Activated CD8-positive, alpha-beta memory T cell treated with anti-CD3 and anti-CD28 coated beads, Interleukin-2, amount 50 U/mL, for 48 hours (primary cell): ENCODE results near the gene CALML4.
"Not testable (repeated sequence)": the region's sequence is repeated elsewhere in the genome, so short reads cannot be mapped to it uniquely, and the experiment has no call there.

Experiments
- DNase-seq: peaks from one replicate; pipeline ENCODE4 v3.0.0-alpha.2; 2020

CALML4 gene

GRCh38 chr15:68224546-68225250 lies 19.6 kb upstream of the CALML4 start:
- no peak for DNase-seq

GRCh38 chr15:68224108-68224507 lies 19.0 kb upstream of the CALML4 start:
- no peak for DNase-seq

- no peak for DNase-seq
Observed at GRCh38 chr15:68223171-68223570, 18.0 kb upstream of the CALML4 start.

- DNase-seq, result not testable (repeated sequence)
Observed at GRCh38 chr15:68222432-68222743, 17.3 kb upstream of the CALML4 start.

DNA sequence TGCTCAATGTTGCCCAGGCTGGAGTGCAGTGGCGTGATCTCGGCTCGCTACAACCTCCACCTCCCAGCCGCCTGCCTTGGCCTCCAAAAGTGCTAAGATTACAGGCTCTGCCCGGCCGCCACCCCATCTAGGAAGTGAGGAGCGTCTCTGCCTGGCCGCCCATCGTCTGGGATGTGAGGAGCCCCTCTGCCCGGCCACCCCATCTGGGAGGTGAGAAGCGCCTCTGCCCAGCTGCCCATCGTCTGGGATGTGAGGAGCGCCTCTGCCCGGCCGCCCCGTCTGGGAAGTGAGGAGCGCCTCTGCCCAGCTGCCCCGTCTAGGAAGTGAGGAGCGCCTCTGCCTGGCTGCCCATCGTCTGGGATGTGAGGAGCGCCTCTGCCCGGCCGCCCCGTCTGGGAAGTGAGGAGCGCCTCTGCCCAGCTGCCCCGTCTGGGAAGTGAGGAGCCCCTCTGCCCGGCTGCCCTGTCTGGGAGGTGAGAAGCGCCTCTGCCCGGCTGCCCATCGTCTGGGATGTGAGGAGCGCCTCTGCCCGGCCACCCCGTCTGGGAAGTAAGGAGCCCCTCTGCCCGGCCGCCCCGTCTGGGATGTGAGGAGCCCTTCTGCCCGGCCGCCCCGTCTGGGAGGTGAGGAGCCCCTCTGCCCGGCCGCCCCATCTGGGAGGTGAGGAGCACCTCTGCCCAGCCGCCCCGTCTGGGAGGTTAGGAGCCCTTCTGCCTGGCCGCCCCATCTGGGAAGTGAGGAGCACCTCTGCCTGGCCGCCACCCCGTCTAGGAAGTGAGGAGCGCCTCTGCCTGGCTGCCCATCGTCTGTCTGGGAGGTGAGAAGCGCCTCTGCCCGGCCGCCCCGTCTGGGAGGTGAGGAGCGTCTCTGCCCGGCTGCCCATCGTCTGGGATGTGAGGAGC lies 16.6 kb upstream of the CALML4 start:
- DNase-seq, result not testable (repeated sequence)

DNA sequence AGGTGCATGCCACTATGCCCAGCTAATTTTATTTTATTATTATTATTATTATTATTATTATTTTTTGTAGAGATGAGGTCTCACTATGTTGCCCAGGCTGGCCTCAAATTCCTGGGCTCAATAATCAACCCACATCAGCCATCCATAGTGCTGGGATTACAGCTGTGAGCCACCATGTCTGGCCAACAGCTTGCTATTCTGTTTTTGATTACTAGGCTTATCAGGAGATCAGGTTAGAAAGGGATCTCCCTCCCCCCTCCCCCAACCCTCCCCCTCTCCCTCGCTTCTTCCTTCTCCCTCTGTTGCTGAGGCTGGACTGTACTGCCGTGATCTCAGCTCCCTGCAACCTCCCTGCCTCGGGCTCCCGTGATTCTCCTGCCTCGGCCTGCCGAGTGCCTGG lies 15.8 kb upstream of the CALML4 start:
- DNase-seq, result no peak

GRCh38 chr15:68220489-68220888 lies 15.4 kb upstream of the CALML4 start:
- DNase-seq, result no peak

- DNase-seq, result peak; percentile 33
Observed at GRCh38 chr15:68218847-68219798, 14.0 kb upstream of the CALML4 start.

GRCh38 chr15:68218331-68218730 lies 13.2 kb upstream of the CALML4 start:
- peak; percentile 26 for DNase-seq

- DNase-seq, result no peak
Observed at GRCh38 chr15:68217341-68217740, 12.2 kb upstream of the CALML4 start.

GRCh38 chr15:68214838-68215254 lies 9.7 kb upstream of the CALML4 start:
- DNase-seq, result no peak

DNA sequence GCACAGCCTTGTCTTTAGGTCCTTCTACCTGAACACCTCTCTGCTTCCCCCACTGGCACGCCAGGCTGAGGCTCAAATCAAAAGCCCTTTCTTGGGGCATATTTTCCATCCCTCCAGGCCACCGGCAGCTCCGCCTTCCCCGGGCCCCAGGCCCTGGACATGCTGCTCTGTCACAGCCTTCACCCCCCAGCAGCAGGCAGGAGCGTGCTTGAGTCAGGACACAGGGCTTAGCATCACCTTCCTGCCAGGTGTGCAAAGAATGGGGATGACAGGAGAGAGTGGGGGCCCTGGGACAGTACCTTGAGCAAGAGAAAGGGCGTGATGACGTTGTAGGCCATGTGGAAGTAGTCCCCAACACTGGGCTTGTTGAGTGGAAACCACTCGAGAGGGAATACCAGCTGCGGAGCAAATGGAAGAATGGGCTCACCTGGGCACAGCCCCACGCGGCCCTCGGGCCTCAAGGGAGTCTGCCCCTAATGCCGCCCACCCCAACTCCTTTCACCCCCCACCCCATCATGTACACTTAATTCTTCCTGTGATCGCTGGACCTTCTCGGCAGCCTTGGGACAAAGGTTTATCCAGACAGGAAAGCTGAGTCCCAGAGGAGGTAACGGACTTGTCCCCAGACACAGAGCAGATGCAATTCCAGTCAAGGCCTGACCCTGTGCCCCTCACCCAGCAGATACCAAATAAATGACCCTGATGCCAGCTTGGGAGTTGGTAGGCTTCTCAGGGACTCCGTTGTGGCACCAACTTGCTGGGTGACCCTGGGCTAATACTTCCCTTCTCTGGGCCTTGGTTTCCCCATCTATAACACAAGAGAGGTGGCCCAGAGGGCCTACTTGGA lies 9.1 kb upstream of the CALML4 start:
- peak; percentile 42 for DNase-seq

DNA sequence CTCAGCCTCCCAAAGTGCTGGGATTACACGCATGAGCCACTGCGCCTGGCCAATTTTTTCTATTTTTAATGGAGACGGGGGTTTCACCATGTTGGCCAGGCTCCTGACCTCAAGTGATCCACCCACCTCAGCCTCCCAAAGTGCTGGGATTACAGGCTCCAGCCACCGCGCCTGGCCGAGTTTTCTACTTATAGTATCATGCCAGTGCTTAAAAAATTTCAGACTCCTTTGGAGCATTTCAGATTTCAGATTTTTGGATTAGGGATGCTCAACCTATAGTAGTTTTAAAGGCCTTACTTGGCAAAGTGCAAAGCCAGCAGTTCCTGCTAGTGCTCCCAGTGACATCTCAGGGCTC lies 8.3 kb upstream of the CALML4 start:
- peak; percentile 18 for DNase-seq

GRCh38 chr15:68211656-68212320 lies 6.7 kb upstream of the CALML4 start:
- peak; percentile 45 for DNase-seq

- DNase-seq, result peak; percentile 84
Observed at GRCh38 chr15:68210821-68211655, 5.9 kb upstream of the CALML4 start.

DNA sequence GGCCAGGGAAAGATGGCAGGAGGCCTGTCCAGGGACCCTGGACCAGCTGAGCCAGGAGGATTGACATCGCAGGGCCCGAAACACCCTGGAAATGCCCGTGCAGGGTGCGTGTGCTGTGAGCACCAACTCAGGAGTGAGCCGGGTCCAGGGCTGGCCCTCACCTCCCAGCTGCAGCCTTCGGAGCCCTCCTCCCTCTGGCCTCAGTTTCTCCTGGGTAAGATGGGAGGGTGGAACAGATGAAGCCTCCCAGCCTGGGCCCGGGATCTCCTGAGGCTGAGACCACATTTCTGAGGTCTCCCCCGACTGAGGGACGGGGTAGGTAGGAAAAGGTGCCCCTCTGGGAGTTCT lies 5.3 kb upstream of the CALML4 start:
- no peak for DNase-seq

- no peak for DNase-seq
Observed at GRCh38 chr15:68209735-68210408, 4.7 kb upstream of the CALML4 start.

DNA sequence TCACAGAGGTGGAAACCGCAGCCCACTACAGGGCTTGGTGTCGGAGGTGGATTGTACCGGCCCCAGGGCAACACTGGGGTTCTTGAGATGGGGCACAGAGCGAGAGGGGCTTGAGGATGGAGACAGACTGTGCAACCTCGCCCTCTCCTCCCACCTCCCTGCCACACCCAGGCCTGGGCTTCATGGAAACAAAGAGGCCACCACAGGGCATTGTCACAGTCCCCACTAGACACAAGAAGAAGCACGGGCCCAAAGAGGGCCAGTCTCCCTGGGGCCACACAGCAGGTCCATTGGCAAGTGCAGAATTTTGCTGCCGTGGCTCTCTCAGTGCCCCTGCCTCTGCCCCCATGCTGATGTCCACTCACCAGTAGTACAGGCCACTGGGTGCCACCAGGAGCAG lies 4.1 kb upstream of the CALML4 start:
- no peak for DNase-seq

GRCh38 chr15:68208636-68209240 lies 3.6 kb upstream of the CALML4 start:
- DNase-seq, result peak; percentile 44

DNA sequence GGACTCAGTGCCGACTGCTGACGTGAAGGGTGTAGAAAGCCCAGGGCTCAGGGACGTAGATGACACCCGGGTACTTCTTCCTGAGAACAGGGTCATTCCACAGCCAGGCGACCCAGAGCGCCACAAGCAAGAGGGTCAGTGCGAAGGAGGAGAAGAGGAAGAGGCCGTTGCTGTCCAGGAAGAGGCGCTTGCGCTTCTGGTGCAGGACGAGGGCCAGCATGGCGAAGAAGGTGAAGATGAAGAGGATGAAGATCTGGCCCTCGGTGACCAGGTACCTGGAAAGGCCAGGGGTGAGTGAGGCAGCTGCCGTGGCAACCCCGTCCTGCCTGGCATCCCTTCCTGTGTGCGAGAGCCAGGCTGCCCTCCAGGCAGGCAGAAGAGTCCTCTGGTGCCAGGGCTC lies 3.0 kb upstream of the CALML4 start:
- DNase-seq, result peak; percentile 40
